Neural crest cell (in vitro differentiated cells): ENCODE results near the gene ASTN2. TPM values are rescaled to one million over a fixed set of nuclear protein-coding genes. Genes with fewer than 3 reads are reported as not detected.
A peak's percentile ranks its signal among the peaks of the same experiment; 100 is the strongest.

Experiments used
- DNase-seq: peaks from one replicate; pipeline ENCODE4 v3.0.0; 2021; ENCODE audit warnings: low read depth, mixed read lengths, low spot score
- H3K27ac Mint-ChIP-seq: one replicate; pipeline ENCODE4 v1.8.0; 2021; ENCODE audit warnings: mild to moderate bottlenecking, mixed read lengths; ENCODE audit not compliant: unreplicated experiment
- H3K27me3 Mint-ChIP-seq: 2 replicates; pipeline ENCODE4 v1.8.0; 2021; ENCODE audit warnings: low read depth, mild to moderate bottlenecking, mixed read lengths
- H3K36me3 Mint-ChIP-seq: 2 replicates; pipeline ENCODE4 v1.8.0; 2021; ENCODE audit warnings: low read depth, mild to moderate bottlenecking, mixed read lengths
- H3K4me1 Mint-ChIP-seq: 2 replicates; pipeline ENCODE4 v1.8.0; 2021; ENCODE audit warnings: mixed read lengths
- H3K4me3 Mint-ChIP-seq: one replicate; pipeline ENCODE4 v1.8.0; 2021; ENCODE audit warnings: mild to moderate bottlenecking, mixed read lengths
- H3K9me3 Mint-ChIP-seq: 2 replicates; pipeline ENCODE4 v1.8.0; 2021; ENCODE audit warnings: mixed read lengths
- CTCF ChIP-seq: fragments of 200-600 bp; sonication (generic); conservative IDR thresholded peaks from 2 replicates; pipeline ENCODE4 v1.5.0; 2021; ENCODE audit warnings: antibody characterized with exemption, mild to moderate bottlenecking
- total RNA-seq: library from RNA; stranded (reverse); gene quantifications from 2 replicates; pipeline ENCODE4 v1.2.1, GENCODE V29; 2021

The ASTN2 gene
- total RNA-seq, 1 donor from 2014 or later: 7.3 TPM

GRCh38 chr9:116789081-116789480 is 625.8 kb downstream of the ASTN2 start:
- H3K36me3 Mint-ChIP-seq: no peaks in the 10 kb centered on the region
- peak overlapping the region; percentile 8 for H3K4me3 Mint-ChIP-seq
- no peak overlapping the region for H3K27ac Mint-ChIP-seq
- no peaks in the 10 kb centered on the region for H3K9me3 Mint-ChIP-seq
- TF ChIP-seq CTCF: no peak
- DNase-seq: no peak
- H3K27me3 Mint-ChIP-seq: peaks cover 14% of the 10 kb centered on the region
- peaks cover 28% of the 10 kb centered on the region for H3K4me1 Mint-ChIP-seq

- H3K9me3 Mint-ChIP-seq: no peaks in the 10 kb centered on the region
- H3K4me3 Mint-ChIP-seq: no peak overlapping the region
- no peak overlapping the region for H3K27ac Mint-ChIP-seq
- peaks cover 19% of the 10 kb centered on the region for H3K4me1 Mint-ChIP-seq
- H3K27me3 Mint-ChIP-seq: peaks cover 25% of the 10 kb centered on the region
- no peak for TF ChIP-seq CTCF
- DNase-seq: no peak
- no peaks in the 10 kb centered on the region for H3K36me3 Mint-ChIP-seq
Measured at GRCh38 chr9:116786737-116787136, 628.1 kb downstream of the ASTN2 start.

- TF ChIP-seq CTCF: no peak
- H3K27ac Mint-ChIP-seq: no peak overlapping the region
- H3K36me3 Mint-ChIP-seq: no peaks in the 10 kb centered on the region
- H3K27me3 Mint-ChIP-seq: peaks cover 42% of the 10 kb centered on the region
- no peak overlapping the region for H3K4me3 Mint-ChIP-seq
- no peaks in the 10 kb centered on the region for H3K4me1 Mint-ChIP-seq
- DNase-seq: no peak
- peaks cover 5% of the 10 kb centered on the region for H3K9me3 Mint-ChIP-seq
Measured at GRCh38 chr9:116777116-116777515, 637.7 kb downstream of the ASTN2 start.

GRCh38 chr9:116774421-116775180 is 640.3 kb downstream of the ASTN2 start:
- no peaks in the 10 kb centered on the region for H3K4me1 Mint-ChIP-seq
- no peak overlapping the region for H3K4me3 Mint-ChIP-seq
- peaks cover 36% of the 10 kb centered on the region for H3K27me3 Mint-ChIP-seq
- DNase-seq: no peak
- no peaks in the 10 kb centered on the region for H3K36me3 Mint-ChIP-seq
- peaks cover 4% of the 10 kb centered on the region for H3K9me3 Mint-ChIP-seq
- TF ChIP-seq CTCF: no peak
- H3K27ac Mint-ChIP-seq: no peak overlapping the region

GRCh38 chr9:116767219-116767618 is 647.6 kb downstream of the ASTN2 start:
- Mint-ChIP-seq H3K27ac (no peak overlapping the region), H3K27me3 (no peaks in the 10 kb centered on the region), H3K4me1 (no peaks in the 10 kb centered on the region), H3K9me3 (peaks cover under 1% of the 10 kb centered on the region), H3K4me3 (no peak overlapping the region), H3K36me3 (no peaks in the 10 kb centered on the region)
- no peak for TF ChIP-seq CTCF
- DNase-seq: no peak
